Tibial nerve (tissue), 4 donors: ENCODE results near the gene NR2F1.

Source experiments
- EP300 ChIP-seq, 2 donors: sonication (generic); formaldehyde crosslinking; IDR thresholded peaks; one replicate each; pipeline ENCODE4 v1.6.1; 2017; ENCODE audit warnings: antibody characterized with exemption in 2 of 2, mild to moderate bottlenecking in 1 of 2
- POLR2A ChIP-seq, 2 donors: fragments of 450-650 bp; IDR thresholded peaks; one replicate each; pipeline ENCODE4 v1.6.1; 2017; ENCODE audit warnings: antibody characterized with exemption in 2 of 2, mild to moderate bottlenecking in 2 of 2, moderate library complexity in 2 of 2
- TF ChIP-seq, protein P1 (sequence below), 5 experiments: fragments of 200-600 bp in 3 of 5; fragments of 450-650 bp in 2 of 5; sonication (generic) in 3 of 5; IDR thresholded peaks; one replicate each; pipeline ENCODE4 v1.5.1; 2016 to 2019; ENCODE audit warnings: antibody characterized with exemption in 5 of 5, mild to moderate bottlenecking in 3 of 5, moderate library complexity in 2 of 5

DNA sequence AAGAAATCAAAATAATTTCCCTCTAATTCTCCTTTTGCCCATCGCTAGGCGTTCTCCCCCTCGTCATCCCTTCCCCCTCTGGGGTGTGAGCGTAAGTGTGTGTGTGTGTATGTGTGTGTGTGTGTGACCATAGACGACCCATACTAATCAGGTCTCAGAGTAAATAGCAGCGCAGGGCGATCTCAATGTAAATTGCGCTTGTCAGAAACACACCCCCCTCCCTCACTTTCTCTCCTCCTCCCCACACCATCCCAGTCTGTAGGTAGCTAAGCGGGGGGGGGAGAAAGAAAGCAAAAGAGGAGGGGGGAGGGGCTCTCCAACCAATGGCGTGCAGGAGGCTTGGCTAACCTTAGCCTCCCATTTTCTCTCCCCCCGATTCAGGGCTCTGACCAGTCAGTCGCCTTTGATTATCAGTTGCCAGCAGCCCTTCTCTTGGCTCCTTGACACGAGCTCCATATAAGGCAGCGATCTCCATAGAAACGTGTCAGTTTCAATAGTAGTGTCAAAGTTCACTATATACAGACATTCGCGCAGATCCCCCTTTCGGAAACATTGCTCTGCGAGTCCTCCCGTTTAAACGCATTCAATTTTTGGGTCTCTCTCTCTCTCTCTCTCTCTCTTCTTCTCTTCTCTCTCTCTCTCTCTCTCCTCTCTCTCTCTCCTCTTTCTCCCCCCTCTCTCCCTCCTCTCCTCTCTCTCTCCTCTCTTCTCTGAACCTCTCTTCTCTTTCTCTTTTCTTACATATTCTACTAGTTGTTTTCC is at the start of gene NR2F1:
- TF ChIP-seq, protein P1, sequence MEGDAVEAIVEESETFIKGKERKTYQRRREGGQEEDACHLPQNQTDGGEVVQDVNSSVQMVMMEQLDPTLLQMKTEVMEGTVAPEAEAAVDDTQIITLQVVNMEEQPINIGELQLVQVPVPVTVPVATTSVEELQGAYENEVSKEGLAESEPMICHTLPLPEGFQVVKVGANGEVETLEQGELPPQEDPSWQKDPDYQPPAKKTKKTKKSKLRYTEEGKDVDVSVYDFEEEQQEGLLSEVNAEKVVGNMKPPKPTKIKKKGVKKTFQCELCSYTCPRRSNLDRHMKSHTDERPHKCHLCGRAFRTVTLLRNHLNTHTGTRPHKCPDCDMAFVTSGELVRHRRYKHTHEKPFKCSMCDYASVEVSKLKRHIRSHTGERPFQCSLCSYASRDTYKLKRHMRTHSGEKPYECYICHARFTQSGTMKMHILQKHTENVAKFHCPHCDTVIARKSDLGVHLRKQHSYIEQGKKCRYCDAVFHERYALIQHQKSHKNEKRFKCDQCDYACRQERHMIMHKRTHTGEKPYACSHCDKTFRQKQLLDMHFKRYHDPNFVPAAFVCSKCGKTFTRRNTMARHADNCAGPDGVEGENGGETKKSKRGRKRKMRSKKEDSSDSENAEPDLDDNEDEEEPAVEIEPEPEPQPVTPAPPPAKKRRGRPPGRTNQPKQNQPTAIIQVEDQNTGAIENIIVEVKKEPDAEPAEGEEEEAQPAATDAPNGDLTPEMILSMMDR (IDR thresholded peaks at IDR 0.05): peak; percentile 8 to 100 (median 100)
- peak; percentile 55 to 57 for TF ChIP-seq POLR2A (IDR thresholded peaks at IDR 0.05)
- TF ChIP-seq EP300 (IDR thresholded peaks at IDR 0.05): peak in 1 of 2 donors; percentile 87
